ENCODE data around the gene TCF25. TPM values are rescaled to one million over a fixed set of nuclear protein-coding genes. Genes with fewer than 3 reads are reported as not detected.

TCF25 gene
- total RNA-seq, 1 experiment from 2014 or later: 79.6 TPM

DNA sequence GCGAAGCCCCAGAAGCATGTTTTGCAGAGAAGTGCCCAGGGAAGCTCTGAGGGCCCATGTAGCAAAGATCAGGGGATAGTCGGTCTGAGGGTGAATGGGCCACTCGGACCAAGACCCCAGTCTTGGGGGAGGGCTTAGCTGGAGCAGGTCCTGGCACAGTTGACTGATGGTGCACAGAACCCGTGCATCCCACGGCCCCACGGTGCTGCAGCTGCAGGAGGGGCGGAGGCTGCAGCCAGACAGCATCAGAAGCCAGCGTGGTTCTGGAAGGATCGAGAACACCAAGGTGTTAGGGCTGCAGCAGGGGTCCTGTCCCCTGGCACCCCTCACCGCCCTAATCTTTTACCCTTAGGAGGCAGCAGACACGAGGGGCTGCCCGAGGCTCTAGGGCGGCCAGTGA is 38.8 kb downstream of the TCF25 start:
- no peak for DNase-seq
- H3K27me3 ChIP-seq (ENCODE audit: low read length): no peaks in the 10 kb centered on the region
- no peak overlapping the region for H3K4me3 ChIP-seq (ENCODE audit: low read length)
- H4K20me1 ChIP-seq (ENCODE audit: low read length): no peaks in the 10 kb centered on the region
- no peaks in the 10 kb centered on the region for H3K79me2 ChIP-seq (ENCODE audit: low read length)
- H3K4me2 ChIP-seq (ENCODE audit: low read length): no peak overlapping the region
- TF ChIP-seq EZH2phosphoT487 (IDR thresholded peaks at IDR 0.05; ENCODE audit: borderline replicate concordance, low read length) (no peak), CTCF (conservative IDR thresholded peaks at IDR 0.05; ENCODE audit: low read depth, low read length) (no peak), EZH2 (IDR thresholded peaks at IDR 0.05; ENCODE audit: low read length, unreplicated experiment) (no peak)
- no peak overlapping the region for H2AFZ ChIP-seq (ENCODE audit: low read length)
- POLR2A ChIA-PET (ENCODE audit: unreplicated experiment): no interaction called here
- no peaks in the 10 kb centered on the region for H3K4me1 ChIP-seq (ENCODE audit: insufficient read depth, low read length)
- H3K36me3 ChIP-seq (ENCODE audit: low read depth, low read length): peaks cover 12% of the 10 kb centered on the region
- no peaks in the 10 kb centered on the region for H3F3A ChIP-seq (ENCODE audit: low read length, unreplicated experiment)
- BruUV-seq (replicated peaks): no TSS peak
- H3K9me2 ChIP-seq (replicated peaks; ENCODE audit: low read length): no peaks in the 10 kb centered on the region
- H3K9ac ChIP-seq (ENCODE audit: low read length): no peak overlapping the region
- no peaks in the 10 kb centered on the region for H3K9me3 ChIP-seq (ENCODE audit: low read length)
- intact Hi-C loops (cut with micrococcal nuclease): no loop called here
- CTCF ChIA-PET: no interaction called here
- H3K27ac ChIP-seq (ENCODE audit: low read length): no peak overlapping the region
- ATAC-seq: no peak

DNA sequence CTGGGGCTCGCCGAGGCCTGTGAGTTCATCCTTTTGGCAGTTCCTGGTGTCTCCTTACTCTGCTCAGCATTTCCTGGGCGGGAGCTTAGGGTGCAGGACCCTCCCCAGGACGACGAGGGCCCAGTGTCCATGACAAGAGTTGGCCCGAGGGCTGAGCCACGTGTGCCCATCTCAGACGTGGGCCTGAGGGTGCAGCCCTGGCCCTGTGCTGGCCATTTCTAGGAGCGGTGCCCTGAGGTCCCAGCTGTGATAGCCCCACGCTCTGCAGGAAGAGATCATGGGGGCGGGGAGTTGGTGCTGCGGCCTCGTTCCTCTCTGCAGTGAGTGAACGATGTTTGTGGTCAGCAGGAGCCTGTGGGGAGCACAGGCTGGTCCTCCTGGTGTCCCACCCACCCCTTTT is 39.2 kb downstream of the TCF25 start:
- H3K27ac ChIP-seq (ENCODE audit: low read length): no peak overlapping the region
- H3K4me3 ChIP-seq (ENCODE audit: low read length): no peak overlapping the region
- H3K4me2 ChIP-seq (ENCODE audit: low read length): no peak overlapping the region
- no peaks in the 10 kb centered on the region for H3F3A ChIP-seq (ENCODE audit: low read length, unreplicated experiment)
- DNase-seq (no peak), ATAC-seq (no peak)
- peaks cover 5% of the 10 kb centered on the region for H3K4me1 ChIP-seq (ENCODE audit: insufficient read depth, low read length)
- no peaks in the 10 kb centered on the region for H3K79me2 ChIP-seq (ENCODE audit: low read length)
- H3K36me3 ChIP-seq (ENCODE audit: low read depth, low read length): peaks cover 12% of the 10 kb centered on the region
- ChIA-PET POLR2A (ENCODE audit: unreplicated experiment) (no interaction called here), CTCF (no interaction called here)
- H2AFZ ChIP-seq (ENCODE audit: low read length): no peak overlapping the region
- no TSS peak for BruUV-seq (replicated peaks)
- H3K27me3 ChIP-seq (ENCODE audit: low read length): no peaks in the 10 kb centered on the region
- intact Hi-C loops (cut with micrococcal nuclease): no loop called here
- no peak overlapping the region for H3K9ac ChIP-seq (ENCODE audit: low read length)
- no peaks in the 10 kb centered on the region for H3K9me2 ChIP-seq (replicated peaks; ENCODE audit: low read length)
- H3K9me3 ChIP-seq (ENCODE audit: low read length): no peaks in the 10 kb centered on the region
- TF ChIP-seq EZH2phosphoT487 (IDR thresholded peaks at IDR 0.05; ENCODE audit: borderline replicate concordance, low read length) (no peak), EZH2 (IDR thresholded peaks at IDR 0.05; ENCODE audit: low read length, unreplicated experiment) (no peak), CTCF (conservative IDR thresholded peaks at IDR 0.05; ENCODE audit: low read depth, low read length) (no peak)
- no peaks in the 10 kb centered on the region for H4K20me1 ChIP-seq (ENCODE audit: low read length)

DNA sequence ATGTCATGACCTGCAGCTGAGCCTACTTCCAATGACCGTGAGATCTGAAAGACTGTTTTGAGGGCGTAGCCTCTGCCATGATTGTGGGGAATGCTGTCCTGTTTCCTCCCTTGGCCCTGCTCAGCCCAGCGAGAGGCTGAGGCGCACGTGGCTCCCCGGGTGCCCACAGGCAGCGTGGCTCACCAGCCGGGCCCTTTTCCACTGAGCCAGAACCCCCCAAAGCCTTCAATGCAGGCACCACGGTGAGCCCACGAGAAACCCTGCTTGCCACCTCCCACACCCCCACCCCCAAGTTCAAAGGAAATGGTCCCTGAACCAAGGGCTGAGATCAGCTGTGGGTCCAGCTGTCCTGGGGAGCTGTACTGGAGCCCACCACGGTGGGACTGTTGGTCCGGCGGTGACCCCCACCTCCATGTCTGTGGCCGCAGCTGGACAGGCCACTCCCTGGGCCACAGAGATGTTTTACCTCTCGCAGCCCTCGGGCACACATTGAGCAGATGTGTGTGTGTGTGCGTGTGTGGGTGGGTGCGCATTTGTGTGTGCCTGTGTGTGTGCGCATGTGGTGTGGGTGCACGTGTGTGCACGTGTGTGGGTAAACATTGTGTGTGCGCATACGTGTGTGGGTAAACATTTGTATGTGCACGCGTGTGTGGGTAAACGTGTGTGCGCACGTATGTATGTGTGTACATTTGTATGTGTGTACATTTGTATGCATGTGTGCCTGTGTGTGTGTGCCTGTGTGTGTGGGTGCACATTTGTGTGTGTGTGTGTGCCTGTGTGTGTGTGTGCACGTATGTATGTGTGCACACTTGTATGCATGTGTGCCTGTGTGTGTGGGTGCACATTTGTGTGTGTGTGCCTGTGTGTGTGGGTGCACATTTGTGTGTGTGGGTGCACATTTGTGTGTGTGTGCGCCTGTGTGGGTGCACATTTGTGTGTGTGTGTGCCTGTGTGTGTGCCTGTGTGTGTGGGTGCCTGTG is 40.3 kb downstream of the TCF25 start:
- BruUV-seq (replicated peaks): no TSS peak
- POLR2A ChIA-PET (ENCODE audit: unreplicated experiment): no interaction called here
- no peak overlapping the region for H3K27ac ChIP-seq (ENCODE audit: low read length)

More for the DNA sequence above, 40.3 kb downstream of the TCF25 start:
- Histone ChIP-seq H3K36me3 (ENCODE audit: low read depth, low read length) (peaks cover 12% of the 10 kb centered on the region), H2AFZ (ENCODE audit: low read length) (no peak overlapping the region), H3K4me3 (ENCODE audit: low read length) (no peak overlapping the region), H3K4me2 (ENCODE audit: low read length) (no peak overlapping the region), H3F3A (ENCODE audit: low read length, unreplicated experiment) (no peaks in the 10 kb centered on the region), H3K9ac (ENCODE audit: low read length) (no peak overlapping the region), H3K79me2 (ENCODE audit: low read length) (no peaks in the 10 kb centered on the region), H4K20me1 (ENCODE audit: low read length) (no peaks in the 10 kb centered on the region), H3K9me2 (replicated peaks; ENCODE audit: low read length) (no peaks in the 10 kb centered on the region), H3K4me1 (ENCODE audit: insufficient read depth, low read length) (peaks cover 13% of the 10 kb centered on the region), H3K9me3 (ENCODE audit: low read length) (no peaks in the 10 kb centered on the region), H3K27me3 (ENCODE audit: low read length) (no peaks in the 10 kb centered on the region)
- CTCF ChIA-PET: interaction anchor here (0.7 kb wide), 1 partner anchor 12 kb away, joined by 5 read pairs; no protein-coding TSS in a partner anchor
- TF ChIP-seq EZH2phosphoT487 (IDR thresholded peaks at IDR 0.05; ENCODE audit: borderline replicate concordance, low read length) (no peak), CTCF (conservative IDR thresholded peaks at IDR 0.05; ENCODE audit: low read depth, low read length) (no peak), EZH2 (IDR thresholded peaks at IDR 0.05; ENCODE audit: low read length, unreplicated experiment) (no peak)
- no peak for DNase-seq
- intact Hi-C loops (cut with micrococcal nuclease): no loop called here
- no peak for ATAC-seq

All from PC-3 (cell line).